Measurements from ENCODE around the gene SPAG4.

SPAG4 gene

DNA sequence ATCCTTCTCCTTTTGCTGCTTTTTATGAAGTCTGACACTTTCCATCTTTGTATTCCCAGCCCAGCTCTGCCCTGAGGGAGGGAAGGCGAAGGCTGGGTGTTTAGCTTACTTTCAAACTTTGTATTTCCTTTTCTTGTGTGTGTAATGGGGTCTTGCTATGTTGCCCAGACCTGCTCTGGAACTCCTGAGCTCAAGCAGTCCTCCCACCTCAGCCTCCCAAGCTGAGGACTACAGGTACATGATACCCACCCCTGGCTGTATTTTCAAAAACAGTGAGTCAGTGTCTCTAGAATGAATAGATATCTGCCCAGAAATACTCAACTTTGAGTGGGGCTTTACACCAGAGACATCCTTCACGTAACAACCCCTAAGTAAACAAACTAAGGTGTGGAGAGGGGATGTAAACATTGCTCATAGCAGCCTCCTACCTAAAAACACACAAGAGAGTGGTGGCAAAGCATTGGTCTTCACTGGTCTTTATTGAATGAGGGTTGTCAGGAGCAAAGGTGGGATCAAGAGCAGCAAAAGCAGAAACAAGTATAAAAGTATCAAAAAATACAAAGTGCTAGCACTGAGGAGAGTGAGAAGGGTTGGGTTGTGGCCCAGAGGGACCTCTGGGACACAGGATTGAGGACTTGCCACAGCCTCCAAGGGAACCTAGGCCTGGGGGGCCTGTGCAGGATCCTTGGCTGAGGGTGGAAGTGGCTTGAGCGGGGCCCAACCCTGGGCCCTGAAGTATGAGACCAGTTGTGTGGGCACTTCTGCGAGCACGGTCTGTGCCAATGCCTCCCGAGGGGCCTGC is 10.2 kb downstream of the SPAG4 start:
- no peak for DNase-seq (ENCODE audit: low read depth)

- DNase-seq (ENCODE audit: low read depth): no peak
These were observed 10.9 kb downstream of the SPAG4 start for GRCh38 chr20:35626386-35627001.

GRCh38 chr20:35627121-35627520 is 11.5 kb downstream of the SPAG4 start:
- DNase-seq (ENCODE audit: low read depth): no peak

GRCh38 chr20:35629427-35630145 is 14.0 kb downstream of the SPAG4 start:
- no peak for DNase-seq (ENCODE audit: low read depth)

DNA sequence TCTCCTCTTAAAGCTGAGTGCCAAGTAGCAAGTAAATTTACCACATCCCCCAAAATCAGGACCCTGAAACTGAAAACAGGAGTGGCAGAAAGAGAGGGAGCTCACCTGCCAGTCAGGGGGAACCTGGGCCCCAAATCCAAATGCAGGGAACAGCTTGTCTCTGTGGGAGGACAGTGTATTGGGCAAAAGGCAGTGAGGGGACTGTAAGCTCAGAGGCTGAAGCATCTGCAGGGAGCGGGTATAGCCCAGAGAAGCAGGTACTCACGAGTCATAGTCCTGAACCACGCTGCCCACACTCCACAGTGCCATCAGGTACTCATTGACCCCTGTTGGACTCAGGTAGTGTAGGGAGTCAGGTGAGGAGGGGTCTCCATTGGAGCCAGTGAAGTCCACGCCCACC is 15.0 kb downstream of the SPAG4 start:
- no peak for DNase-seq (ENCODE audit: low read depth)

DNA sequence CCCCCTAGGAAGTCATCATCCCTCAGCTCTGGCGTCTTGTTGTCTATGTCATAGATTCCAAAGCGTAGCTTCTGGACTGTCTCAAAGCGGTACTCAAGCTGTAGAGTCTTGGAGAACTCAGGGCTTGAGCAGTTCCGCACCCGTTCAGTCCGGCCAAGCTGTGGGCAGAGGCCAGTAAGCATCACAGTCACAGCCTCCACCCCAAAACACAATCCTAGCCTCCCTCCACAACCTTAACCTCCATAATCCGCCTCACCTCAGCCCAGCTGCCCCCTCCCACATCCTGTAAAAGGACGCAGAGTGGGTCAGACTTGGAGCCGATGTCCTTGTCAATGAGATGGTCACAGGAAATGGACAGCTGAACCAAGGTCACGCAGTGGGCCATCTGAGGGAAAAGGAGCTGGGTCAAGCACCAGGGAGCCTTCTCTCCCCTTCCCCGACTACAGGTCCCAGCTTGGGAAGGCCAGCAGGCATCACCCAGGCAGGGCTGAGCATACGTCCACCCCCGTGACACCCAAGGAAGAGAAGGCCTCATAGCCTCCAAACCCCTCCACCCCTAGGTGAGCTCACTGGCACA is 17.0 kb downstream of the SPAG4 start:
- no peak for DNase-seq (ENCODE audit: low read depth)

- no peak for DNase-seq (ENCODE audit: low read depth)
These were observed 20.0 kb downstream of the SPAG4 start for GRCh38 chr20:35635652-35636051.

GRCh38 chr20:35636095-35636494 is 20.5 kb downstream of the SPAG4 start:
- no peak for DNase-seq (ENCODE audit: low read depth)

DNA sequence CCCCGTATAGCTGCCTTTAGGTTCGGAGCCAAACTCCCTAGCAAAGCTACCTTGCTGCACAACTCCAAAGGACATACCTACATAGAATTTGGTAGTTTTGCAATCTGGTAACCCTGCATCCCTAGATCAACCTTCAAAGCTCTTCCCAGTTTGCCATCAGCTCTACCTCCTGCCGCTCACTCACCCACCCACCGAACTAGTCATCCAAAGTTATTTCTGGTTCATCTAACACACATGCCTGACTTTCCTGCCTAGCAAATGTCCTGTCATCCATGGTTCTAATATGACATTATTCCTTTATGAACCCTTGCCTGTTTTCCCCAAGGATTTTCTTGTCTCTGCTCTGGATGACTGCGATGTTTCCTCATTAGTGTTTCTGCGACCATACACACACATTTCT is 21.6 kb downstream of the SPAG4 start:
- no peak for DNase-seq (ENCODE audit: low read depth)

DNA sequence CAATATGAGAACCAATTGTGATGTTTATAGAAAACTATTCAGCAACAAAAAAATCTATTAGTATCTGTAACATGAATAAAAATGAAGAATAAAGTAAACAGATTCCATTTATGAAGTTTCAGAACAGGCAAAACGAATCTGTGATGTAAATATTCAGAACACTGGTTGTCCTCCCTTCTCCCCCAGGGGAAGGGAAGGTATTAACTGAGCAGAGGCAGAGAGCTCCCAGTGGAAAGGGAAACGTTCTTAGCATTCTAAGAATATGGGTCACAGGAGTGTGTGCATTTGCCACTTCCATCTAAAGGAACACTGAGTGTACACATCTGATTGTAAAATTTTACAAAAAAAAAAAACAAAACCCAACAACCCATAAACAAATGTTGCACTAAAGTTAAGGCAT is 23.1 kb downstream of the SPAG4 start:
- no peak for DNase-seq (ENCODE audit: low read depth)

DNA sequence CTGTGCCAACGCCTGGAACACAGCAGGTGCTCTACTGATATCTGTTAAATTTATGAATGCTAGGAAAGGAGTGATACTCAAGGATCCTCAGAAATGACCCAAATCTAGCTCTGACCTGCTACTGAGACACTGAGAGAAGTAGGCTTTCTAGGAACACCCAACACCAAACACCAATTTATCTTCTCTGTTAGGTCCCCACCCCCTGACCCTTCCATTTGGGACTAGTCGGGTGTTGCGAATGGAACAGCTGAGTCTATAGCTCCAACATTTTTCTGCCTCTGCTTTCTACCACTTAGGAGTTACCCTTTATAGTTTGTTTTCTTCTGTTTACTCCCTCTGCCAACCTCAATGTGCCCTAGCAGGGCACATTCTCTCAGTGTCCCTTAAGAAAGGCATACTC is 25.1 kb downstream of the SPAG4 start:
- DNase-seq (ENCODE audit: low read depth): no peak

DNA sequence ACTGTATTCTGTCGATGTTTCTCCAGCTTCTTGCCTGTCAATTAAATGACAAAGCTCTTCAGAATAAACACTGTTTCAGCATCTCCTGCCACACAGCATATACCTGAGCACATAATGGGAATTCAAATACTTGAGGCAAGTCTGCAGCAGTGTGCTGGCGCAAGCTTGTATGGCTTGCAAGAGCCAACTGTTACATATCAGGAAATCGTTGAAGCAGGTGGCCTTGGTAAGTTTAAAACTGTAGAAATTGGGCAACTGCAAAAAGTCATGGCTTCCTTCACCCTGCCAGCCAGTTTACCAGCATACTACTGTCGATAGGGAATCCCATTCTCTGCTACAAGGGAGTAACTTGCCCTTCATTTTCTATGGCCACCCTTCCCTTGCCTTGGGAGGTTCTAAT is 26.1 kb downstream of the SPAG4 start:
- no peak for DNase-seq (ENCODE audit: low read depth)

DNA sequence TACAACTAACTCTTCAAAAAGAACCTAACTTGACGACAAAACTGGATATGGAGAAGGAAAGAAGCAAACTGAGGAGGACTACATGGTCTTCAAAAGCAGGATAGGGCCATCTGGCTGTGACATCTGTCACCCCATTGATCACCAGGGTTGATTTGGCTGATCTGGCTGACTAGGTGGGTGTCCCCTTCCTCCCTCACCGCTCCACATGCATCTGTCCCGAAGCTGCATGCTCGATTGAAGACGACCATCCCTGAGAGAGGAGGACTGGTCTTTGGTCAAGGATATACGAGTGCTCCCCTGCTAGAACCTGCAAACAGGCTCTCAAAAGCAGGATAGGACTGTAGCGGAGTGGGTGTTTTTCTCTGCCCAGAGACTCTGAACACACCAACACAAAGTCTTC is 27.4 kb downstream of the SPAG4 start:
- no peak for DNase-seq (ENCODE audit: low read depth)

- DNase-seq (ENCODE audit: low read depth): no peak
These were observed 29.2 kb downstream of the SPAG4 start for GRCh38 chr20:35644806-35645205.

GRCh38 chr20:35648836-35649235 is 33.2 kb downstream of the SPAG4 start:
- no peak for DNase-seq (ENCODE audit: low read depth)

DNA sequence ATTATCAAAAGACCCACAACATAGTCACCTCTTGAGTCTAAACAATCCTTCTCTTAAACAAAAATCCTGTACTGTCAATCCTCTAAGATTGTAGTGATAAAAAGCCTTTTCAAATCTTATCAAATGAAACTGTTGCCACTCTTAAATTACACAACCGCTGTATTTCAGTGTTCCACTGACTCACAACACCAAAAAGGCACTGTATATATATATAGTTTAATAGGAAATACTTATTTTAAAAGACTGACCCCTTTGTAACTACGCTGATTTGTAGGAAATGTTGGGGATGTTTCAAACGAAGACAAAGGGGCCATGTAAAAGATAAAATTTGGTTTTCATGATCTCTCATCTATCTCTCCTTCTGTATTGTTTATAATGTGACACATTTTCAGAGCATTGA is 35.0 kb downstream of the SPAG4 start:
- no peak for DNase-seq (ENCODE audit: low read depth)

GRCh38 chr20:35651958-35652357 is 36.3 kb downstream of the SPAG4 start:
- no peak for DNase-seq (ENCODE audit: low read depth)

- no peak for DNase-seq (ENCODE audit: low read depth)
These were observed 37.2 kb downstream of the SPAG4 start for GRCh38 chr20:35652641-35653429.

DNA sequence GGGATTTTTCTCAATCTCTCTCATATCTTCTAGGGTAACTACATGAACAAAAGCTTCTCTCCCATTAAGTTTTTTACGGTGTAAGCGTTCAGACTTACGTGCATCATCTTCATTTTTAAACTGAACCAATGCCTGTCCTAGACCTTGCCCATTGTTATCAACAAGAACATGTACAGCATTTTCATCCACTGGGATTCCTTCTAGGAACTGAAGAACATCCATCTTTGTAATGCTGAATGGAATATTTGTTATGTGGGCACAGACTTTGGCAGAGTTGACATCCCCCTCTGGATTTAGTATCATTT is 37.8 kb downstream of the SPAG4 start:
- no peak for DNase-seq (ENCODE audit: low read depth)

DNA sequence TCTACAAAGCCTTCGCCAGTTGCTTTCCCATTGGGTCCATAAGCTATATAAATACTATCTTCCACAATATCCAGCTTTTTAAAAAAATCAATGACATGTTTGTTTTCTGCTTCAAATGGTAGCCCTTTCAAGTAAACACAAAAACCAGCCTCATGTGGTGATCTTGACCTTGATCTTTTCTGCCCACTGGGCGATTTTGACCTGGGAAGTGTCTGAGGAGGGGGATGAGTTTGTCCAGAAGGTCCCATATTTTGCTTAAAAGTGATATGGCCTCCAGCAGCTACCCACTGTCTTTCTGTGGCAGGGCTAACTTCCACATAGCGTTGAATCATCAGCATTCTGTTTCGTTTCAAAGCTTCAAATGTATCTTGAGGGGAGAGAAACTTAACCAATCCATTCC is 38.3 kb downstream of the SPAG4 start:
- no peak for DNase-seq (ENCODE audit: low read depth)

DNA sequence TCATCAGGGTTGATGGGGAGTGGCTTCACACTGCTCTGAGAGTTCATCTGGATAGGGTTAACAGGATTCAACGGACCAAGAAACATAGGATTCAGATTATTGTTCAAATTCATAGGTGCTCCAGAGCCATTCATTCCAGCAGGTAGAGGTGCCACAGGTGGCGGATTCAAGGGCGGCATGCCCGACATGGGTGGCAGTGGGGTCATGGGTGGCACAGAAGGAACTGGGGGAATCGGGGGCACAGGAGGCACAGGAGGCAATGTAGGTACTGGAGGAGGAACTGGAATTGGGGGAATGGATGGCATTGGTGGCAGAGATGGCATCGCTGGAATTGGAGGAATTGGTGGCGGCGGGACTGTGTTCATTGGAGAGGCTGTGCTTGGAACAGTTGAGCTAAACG is 38.8 kb downstream of the SPAG4 start:
- no peak for DNase-seq (ENCODE audit: low read depth)

DNA sequence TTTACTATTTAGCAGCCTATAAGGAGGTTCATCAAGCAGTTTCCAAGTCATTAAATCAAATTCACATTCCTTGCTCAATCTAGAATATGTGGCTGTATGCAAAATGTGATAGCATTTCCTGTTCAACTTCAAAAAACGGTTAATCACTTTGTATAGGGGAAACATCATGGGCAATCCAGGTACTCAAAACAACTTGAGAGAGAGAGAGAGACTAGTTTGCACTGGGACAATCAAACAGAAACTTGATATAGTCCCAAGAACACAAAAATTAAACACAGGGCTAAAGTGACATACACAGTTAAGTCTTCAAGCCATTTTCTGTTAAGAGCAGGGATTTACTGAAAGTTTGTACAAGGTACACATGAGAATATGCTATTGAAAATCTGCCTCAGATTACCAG is 41.6 kb downstream of the SPAG4 start:
- no peak for DNase-seq (ENCODE audit: low read depth)

Data from HS-27A (cell line).